Right lobe of liver (tissue), 6 donors: ENCODE data around the gene IGF1R. TPM values are rescaled to one million over a fixed set of nuclear protein-coding genes. Genes with fewer than 3 reads are reported as not detected.

Experiments used
- ATAC-seq, 4 donors: fragments of 200-7000 bp; cut with Tn5 transposase; one replicate each; pipeline ENCODE4 v1.9.1; 2020; ENCODE audit warnings: mild to moderate bottlenecking in 4 of 4, moderate library complexity in 4 of 4
- DNase-seq, 3 donors: peaks; one replicate each; pipeline ENCODE4 v3.0.0-alpha.2; 2020
- H3K27ac ChIP-seq, 3 donors: fragments of 200-600 bp; one replicate each; pipeline ENCODE4 v1.8.0; 2022
- H3K27me3 ChIP-seq, 2 donors: fragments of 200-600 bp; one replicate each; pipeline ENCODE4 v1.8.0; 2022
- H3K36me3 ChIP-seq, 4 donors: fragments of 200-600 bp; sonication (generic) in 1 of 4; one replicate each; pipeline versions ENCODE4 v1.5.1 to v1.8.0; 2017 to 2022; ENCODE audit warnings: control low read depth in 1 of 4
- H3K4me1 ChIP-seq, 4 donors: fragments of 200-600 bp; sonication (generic) in 1 of 4; one replicate each; pipeline versions ENCODE4 v1.5.1 to v1.8.0; 2017 to 2022; ENCODE audit warnings: control low read depth in 1 of 4
- H3K4me3 ChIP-seq, 3 donors: fragments of 200-600 bp; one replicate each; pipeline ENCODE4 v1.8.0; 2022
- H3K9me3 ChIP-seq, 4 donors: fragments of 200-600 bp; sonication (generic) in 1 of 4; one replicate each; pipeline versions ENCODE4 v1.5.1 to v1.8.0; 2017 to 2022; ENCODE audit warnings: control low read depth in 1 of 4
- CTCF ChIP-seq, 4 donors: fragments of 200-600 bp in 3 of 4; fragments of 450-650 bp in 1 of 4; IDR thresholded peaks; one replicate each; pipeline versions ENCODE4 v1.5.1 to v1.8.0; 2016 to 2022; ENCODE audit warnings: antibody characterized with exemption in 4 of 4, mild to moderate bottlenecking in 2 of 4
- POLR2A ChIP-seq: fragments of 450-650 bp; IDR thresholded peaks from one replicate; pipeline ENCODE4 v1.6.1; 2017; ENCODE audit warnings: antibody characterized with exemption, mild to moderate bottlenecking
- WGBS: methylation state at CpG from one replicate; pipeline ENCODE4 v1.1.6; 2018; ENCODE audit warnings: low coverage, low lambda C conversion rate; ENCODE audit not compliant: insufficient coverage; ENCODE audit errors: missing lambda C conversion rate; 5-methylcytosine and 5-hydroxymethylcytosine counted together
- intact Hi-C, 2 donors: fragments of 100-400 bp; cut with DNase I; formaldehyde crosslinking; loops; one replicate each; pipeline versions ENCODE4 v1.11.2 to v1.14.1; 2022
- total RNA-seq, 6 experiments: library from RNA; depleted of rRNA in 2 of 6; stranded (reverse); fragments of >200 nt in 2 of 6; fragmentation: NEBNext Ultra II Directional in 3 of 6; extraction: Animal tissue kit (Norgen Biotek cat#: 25700) in 3 of 6; gene quantifications; one replicate each; pipeline versions ENCODE4 v1.1.0 to v1.2.4, GENCODE V29; 2016 to 2023
- donor health status: DM: no; HTN: yes; CAD: no.
- donor health status: DM: no; HTN: no; CAD: no.
- donor health status: DM: no; HTN: no; CAD: no.
- donor health status: DM: no; HTN: yes; CAD: no.
- donor health status: DM: no; HTN: yes; CAD: no.

The IGF1R gene
- total RNA-seq, 6 experiments from 2014 or later: 2.5 to 5.3 (median 3.8) TPM

GRCh38 chr15:98767692-98768091 lies 119.4 kb downstream of the IGF1R start:
- DNase-seq: no peak
- H3K27ac ChIP-seq: no peak overlapping the region
- no peak for ATAC-seq
- no peak overlapping the region for H3K4me3 ChIP-seq
- H3K36me3 ChIP-seq: no peaks in the 10 kb centered on the region
- no peaks in the 10 kb centered on the region for H3K4me1 ChIP-seq
- 82% methylated on average over 4 of the region's 4 CpGs for WGBS
- no peaks in the 10 kb centered on the region for H3K9me3 ChIP-seq
- intact Hi-C loops: no loop called here
- H3K27me3 ChIP-seq: no peaks in the 10 kb centered on the region
- no peak for TF ChIP-seq CTCF (IDR thresholded peaks at IDR 0.05)
- TF ChIP-seq POLR2A: no peak

- H3K4me3 ChIP-seq: no peak overlapping the region
- TF ChIP-seq CTCF (IDR thresholded peaks at IDR 0.05) (no peak), POLR2A (no peak)
- no peak overlapping the region for H3K27ac ChIP-seq
- H3K9me3 ChIP-seq: no peaks in the 10 kb centered on the region
- no peaks in the 10 kb centered on the region for H3K27me3 ChIP-seq
- H3K4me1 ChIP-seq: no peaks in the 10 kb centered on the region
- WGBS: 68% methylated on average over 6 of the region's 6 CpGs
- intact Hi-C loops: loop anchor here in 1 of 2 donors (10.0 kb wide), 1 partner anchor 285 kb away; no protein-coding TSS in a partner anchor
- DNase-seq (no peak), ATAC-seq (peak; percentile 20 to 46 (median 33))
- no peaks in the 10 kb centered on the region for H3K36me3 ChIP-seq
These were observed 121.5 kb downstream of the IGF1R start for GRCh38 chr15:98769867-98770266.

GRCh38 chr15:98770984-98771383 lies 122.6 kb downstream of the IGF1R start:
- no peak for TF ChIP-seq POLR2A
- TF ChIP-seq CTCF (IDR thresholded peaks at IDR 0.05): no peak
- Histone ChIP-seq H3K36me3 (no peaks in the 10 kb centered on the region), H3K4me3 (no peak overlapping the region), H3K4me1 (no peaks in the 10 kb centered on the region), H3K9me3 (no peaks in the 10 kb centered on the region), H3K27me3 (no peaks in the 10 kb centered on the region), H3K27ac (no peak overlapping the region)
- no peak for ATAC-seq
- no peak for DNase-seq
- WGBS: 38% methylated on average over 2 of the region's 3 CpGs
- intact Hi-C loops: loop anchor here in 1 of 2 donors (10.0 kb wide), 1 partner anchor 284 kb away; no protein-coding TSS in a partner anchor

- DNase-seq: no peak
- H3K36me3 ChIP-seq: no peaks in the 10 kb centered on the region
- no peaks in the 10 kb centered on the region for H3K27me3 ChIP-seq
- intact Hi-C loops: loop anchor here in 1 of 2 donors (10.0 kb wide), 1 partner anchor 283 kb away; no protein-coding TSS in a partner anchor
- 22% methylated on average over 4 of the region's 4 CpGs for WGBS
- no peaks in the 10 kb centered on the region for H3K9me3 ChIP-seq
- ATAC-seq: peak in 1 of 4 donors; percentile 31
- H3K27ac ChIP-seq: no peak overlapping the region
- no peaks in the 10 kb centered on the region for H3K4me1 ChIP-seq
- no peak overlapping the region for H3K4me3 ChIP-seq
- TF ChIP-seq POLR2A (no peak), CTCF (IDR thresholded peaks at IDR 0.05) (no peak)
These were observed 123.2 kb downstream of the IGF1R start for GRCh38 chr15:98771541-98771940.

- WGBS: 38% methylated on average over 3 of the region's 3 CpGs
- DNase-seq (no peak), ATAC-seq (no peak)
- Histone ChIP-seq H3K4me3 (no peak overlapping the region), H3K27ac (no peak overlapping the region), H3K9me3 (no peaks in the 10 kb centered on the region), H3K36me3 (no peaks in the 10 kb centered on the region), H3K4me1 (no peaks in the 10 kb centered on the region), H3K27me3 (no peaks in the 10 kb centered on the region)
- intact Hi-C loops: loop anchor here in 1 of 2 donors (10.0 kb wide), 1 partner anchor 282 kb away; no protein-coding TSS in a partner anchor
- TF ChIP-seq POLR2A: no peak
- no peak for TF ChIP-seq CTCF (IDR thresholded peaks at IDR 0.05)
These were observed 124.6 kb downstream of the IGF1R start for GRCh38 chr15:98772895-98773294.
